GM10266 (cell line): ENCODE results near the gene PMVK.

Source experiments
- DNase-seq: peaks from one replicate; pipeline ENCODE4 v3.0.0; 2012; ENCODE audit errors: extremely low spot score
- TF ChIP-seq, protein P1 (sequence below): IDR thresholded peaks from 2 replicates; pipeline ENCODE4 v1.5.1; 2012; ENCODE audit warnings: mild to moderate bottlenecking, low read depth; ENCODE audit not compliant: control insufficient read depth, insufficient read depth; ENCODE audit errors: missing control alignments

The PMVK gene

DNA sequence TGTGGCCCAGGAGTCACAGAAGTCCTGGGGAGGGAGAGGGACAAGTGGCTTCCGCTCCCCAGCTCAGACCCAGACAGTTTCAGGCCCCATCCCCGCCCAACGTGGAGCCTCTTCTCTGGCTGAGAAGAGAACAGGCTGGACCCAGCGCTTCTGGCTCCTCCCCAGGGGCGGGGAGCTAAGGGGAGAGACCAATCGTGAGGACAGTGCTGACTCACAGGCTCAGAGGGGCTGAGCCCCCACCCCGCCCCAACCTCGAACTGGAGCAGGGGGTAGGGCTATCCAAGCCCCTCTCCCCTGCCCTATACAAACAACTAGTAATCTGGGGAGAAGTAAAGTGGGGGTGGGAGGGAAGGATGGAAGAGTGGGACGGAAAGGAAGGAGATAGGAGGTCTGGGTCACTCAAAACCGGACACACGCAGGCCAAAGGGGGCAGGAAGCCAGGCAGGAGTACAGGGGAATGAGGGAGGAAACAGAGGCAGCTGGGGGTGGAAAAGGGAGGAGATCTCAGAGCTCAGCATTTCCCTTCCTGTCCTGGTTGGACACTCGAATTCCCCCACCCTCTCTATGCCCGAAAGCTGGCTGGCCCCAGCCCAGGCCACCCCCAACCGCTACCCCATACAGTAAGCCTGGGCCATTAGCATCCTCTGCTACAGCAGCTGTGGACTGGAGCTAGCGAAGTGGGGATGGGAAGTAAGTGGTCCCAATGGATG lies 34.3 kb upstream of the PMVK start, which contains the start of gene SHC1:
Gene SHC1 (minus strand): TSS at position 117 of the 710 bp plus-strand sequence. CDS start 221 bp downstream, outside the sequence.
- TF ChIP-seq, protein P1, sequence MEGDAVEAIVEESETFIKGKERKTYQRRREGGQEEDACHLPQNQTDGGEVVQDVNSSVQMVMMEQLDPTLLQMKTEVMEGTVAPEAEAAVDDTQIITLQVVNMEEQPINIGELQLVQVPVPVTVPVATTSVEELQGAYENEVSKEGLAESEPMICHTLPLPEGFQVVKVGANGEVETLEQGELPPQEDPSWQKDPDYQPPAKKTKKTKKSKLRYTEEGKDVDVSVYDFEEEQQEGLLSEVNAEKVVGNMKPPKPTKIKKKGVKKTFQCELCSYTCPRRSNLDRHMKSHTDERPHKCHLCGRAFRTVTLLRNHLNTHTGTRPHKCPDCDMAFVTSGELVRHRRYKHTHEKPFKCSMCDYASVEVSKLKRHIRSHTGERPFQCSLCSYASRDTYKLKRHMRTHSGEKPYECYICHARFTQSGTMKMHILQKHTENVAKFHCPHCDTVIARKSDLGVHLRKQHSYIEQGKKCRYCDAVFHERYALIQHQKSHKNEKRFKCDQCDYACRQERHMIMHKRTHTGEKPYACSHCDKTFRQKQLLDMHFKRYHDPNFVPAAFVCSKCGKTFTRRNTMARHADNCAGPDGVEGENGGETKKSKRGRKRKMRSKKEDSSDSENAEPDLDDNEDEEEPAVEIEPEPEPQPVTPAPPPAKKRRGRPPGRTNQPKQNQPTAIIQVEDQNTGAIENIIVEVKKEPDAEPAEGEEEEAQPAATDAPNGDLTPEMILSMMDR = no peak
- peak; percentile 80 for DNase-seq

DNA sequence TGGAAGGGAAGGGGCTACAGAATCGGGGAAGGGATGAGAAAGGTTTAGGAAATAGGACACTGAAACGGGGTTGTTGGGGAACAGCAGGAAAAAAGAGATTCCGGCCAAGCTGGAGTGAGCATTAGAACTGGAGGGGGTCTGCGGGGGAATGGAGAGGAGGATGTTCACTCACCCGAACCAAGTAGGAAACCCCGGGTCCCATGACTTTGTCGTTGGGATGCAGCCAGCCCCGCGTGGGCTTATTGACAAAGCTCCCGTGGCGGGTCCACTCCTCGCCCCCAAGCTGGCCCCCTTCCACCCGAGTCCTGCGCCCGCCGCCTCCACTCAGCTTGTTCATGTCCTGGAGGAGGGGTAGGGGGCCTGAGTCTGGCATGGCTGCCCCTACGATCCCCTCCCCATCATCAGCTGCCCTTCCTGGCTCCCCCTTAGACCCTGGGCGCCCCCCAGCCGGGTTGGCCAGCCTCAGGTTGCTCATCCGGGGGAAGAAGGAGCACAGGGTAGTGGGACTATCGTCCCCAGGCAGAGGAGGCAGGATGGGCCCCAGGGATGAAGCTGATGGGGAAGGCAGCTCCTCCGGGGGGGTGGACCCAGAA lies 33.4 kb upstream of the PMVK start:
- DNase-seq = no peak
- TF ChIP-seq, protein P1 = no peak

DNA sequence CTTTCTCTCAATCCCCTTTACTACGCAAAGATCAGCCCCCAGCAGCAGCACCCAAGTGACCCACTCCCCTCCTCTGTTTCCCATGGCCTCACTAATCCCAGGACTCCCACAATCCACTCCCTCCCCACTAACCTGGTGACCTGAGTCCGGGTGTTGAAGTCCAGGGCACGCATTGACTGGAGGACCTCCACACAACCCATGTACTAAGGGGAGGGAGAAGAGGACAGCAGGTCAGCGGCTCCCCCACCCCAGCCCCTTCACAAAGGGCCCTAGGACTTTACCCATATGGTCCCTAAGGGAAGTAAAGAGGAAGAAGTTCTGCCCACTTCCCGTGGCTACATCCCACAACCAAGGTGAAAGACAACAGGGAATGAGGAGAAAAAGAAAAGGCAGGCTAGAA lies 32.7 kb upstream of the PMVK start:
- DNase-seq = no peak
- TF ChIP-seq, protein P1 = no peak

DNA sequence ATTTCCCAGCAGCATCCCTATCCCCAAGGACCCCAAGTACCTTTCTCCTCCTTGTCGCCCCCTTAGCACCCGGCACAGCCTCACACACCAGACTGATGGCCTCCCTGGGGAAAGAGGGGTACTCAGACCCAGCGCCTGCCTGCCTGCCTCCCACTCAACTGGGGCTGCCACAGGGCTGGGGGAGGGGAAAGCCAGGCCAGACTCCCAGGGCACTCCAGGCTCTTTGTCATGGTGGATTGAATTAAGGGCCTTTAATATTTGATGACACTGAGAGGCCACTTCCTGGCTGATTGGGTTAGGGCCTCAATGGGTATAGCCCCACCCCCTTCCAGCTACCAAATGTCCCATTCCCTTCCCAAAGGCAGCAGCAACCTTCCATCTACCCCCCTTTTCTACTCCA lies 32.2 kb upstream of the PMVK start:
- DNase-seq = no peak
- TF ChIP-seq, protein P1 = no peak

DNA sequence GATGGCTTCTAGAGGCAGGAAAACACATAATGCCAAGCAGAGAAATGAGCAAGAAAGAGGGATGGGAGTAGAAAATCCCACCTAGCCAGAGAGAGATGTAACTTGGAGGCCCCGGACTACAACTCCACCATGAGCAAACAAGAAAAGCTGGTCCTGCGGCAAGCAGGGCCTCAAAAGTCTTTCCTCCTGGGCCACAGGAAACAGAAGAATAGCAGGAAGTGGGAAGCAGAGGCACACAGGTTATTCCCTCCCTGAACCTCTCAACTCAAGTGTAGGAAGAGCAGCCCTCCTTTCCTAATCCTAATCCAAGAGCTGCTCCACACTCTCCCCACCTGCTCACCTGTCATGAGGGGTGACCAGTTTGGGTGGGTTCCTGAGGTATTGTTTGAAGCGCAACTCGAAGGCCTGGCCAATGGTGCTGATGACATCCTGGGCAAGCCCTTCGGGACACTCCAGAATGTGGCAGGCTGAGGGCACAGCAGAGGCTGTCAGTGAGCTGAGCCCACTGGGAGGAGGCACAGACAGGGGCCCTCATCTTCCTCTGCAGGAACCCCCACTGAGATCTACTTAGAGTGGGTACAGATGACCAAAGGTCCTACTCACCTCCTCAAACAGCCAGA lies 30.9 kb upstream of the PMVK start:
- TF ChIP-seq, protein P1 = no peak
- DNase-seq = no peak

DNA sequence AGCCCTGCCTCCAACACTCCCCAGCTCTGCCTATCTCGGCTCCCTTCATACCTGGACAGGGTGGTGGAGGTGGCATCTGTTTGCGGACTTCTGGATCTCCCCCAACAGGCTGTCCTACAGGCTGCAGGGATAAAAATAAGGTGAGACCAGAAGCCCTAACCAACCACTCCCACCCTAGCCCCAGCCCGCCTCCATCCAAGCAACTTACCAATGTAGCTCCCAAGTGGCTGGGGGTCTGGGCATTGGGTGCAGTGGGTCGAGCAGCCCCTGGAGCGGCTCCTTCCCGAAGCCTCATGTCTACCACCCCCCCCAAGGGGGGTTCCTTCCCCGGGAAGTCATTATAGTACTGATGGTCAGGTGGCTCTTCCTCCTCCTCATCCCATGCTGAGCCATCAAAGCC lies 29.6 kb upstream of the PMVK start:
- no peak for DNase-seq
- TF ChIP-seq, protein P1 = no peak

DNA sequence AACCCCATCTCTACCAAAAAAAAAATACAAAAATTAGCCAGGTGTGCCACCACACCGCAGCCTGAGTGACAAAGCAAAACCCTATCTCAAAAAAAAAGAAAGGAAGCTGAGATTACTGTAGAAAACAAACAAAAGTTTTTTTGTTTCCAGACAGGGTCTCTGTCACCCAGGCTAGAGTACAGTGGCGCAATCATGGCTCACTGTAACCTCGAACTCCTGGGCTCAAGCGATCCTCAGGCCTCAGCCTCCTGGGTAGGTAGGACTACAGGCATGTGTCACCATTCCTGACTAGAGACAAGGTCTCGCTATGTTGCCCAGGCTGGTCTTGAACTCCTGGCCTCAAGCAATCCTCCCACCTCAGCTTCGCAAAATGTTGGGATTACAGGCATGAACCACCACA lies 27.8 kb upstream of the PMVK start:
- TF ChIP-seq, protein P1 = no peak

More for the DNA sequence above, 27.8 kb upstream of the PMVK start:
- DNase-seq = no peak
